Endothelial cell of umbilical vein (primary cell): ENCODE measurements around the gene SCARF1. TPM values are rescaled to one million over a fixed set of nuclear protein-coding genes. Genes with fewer than 3 reads are reported as not detected.

ENCODE experiments used
- BruUV-seq: library from RNA; stranded (reverse); fragments of 400-500 nt; replicated peaks from 2 replicates; lab custom pipeline; 2021; lab: Mats Ljungman, UMichigan
- CTCF ChIA-PET: fragments of 300-600, 350-600 bp; sonication (Branson Sonifier 250); formaldehyde crosslinking; loops from one replicate; lab custom pipeline; 2021; ENCODE audit warnings: antibody characterized with exemption, inconsistent platforms; lab: Charles Lee
- POLR2A ChIA-PET: fragments of 300-600, 350-600 bp; sonication (Branson Sonifier 250); formaldehyde crosslinking; loops from one replicate; lab custom pipeline; 2021; ENCODE audit warnings: antibody characterized with exemption, inconsistent platforms; lab: Charles Lee
- DNase-seq: peaks from one replicate; pipeline ENCODE4 v3.0.0-alpha.2; 2011; ENCODE audit warnings: low read depth, low spot score
- FAIRE-seq: peaks from 2 replicates; lab custom pipeline; 2011; peaks lifted over from hg19 to GRCh38; lab: Jason Lieb, UNC
- H2AFZ ChIP-seq: 2 replicates; pipeline ENCODE4 v1.6.0; 2012; ENCODE audit warnings: low read depth, low read length, control low read depth, inconsistent platforms
- H3K27ac ChIP-seq: 2 replicates; pipeline ENCODE4 v1.5.1; 2011; ENCODE audit warnings: low read depth, mild to moderate bottlenecking, control low read depth, low read length, moderate library complexity; ENCODE audit not compliant: insufficient read depth
- H3K27me3 ChIP-seq, 2 experiments: 2 replicates each; pipeline versions ENCODE4 v1.6.0 to v1.6.1; 2011; ENCODE audit warnings: low read length in 2 of 2, mixed read lengths in 1 of 2; ENCODE audit not compliant: control insufficient read depth in 2 of 2, insufficient read depth in 2 of 2
- H3K36me3 ChIP-seq, 2 experiments: 2 replicates in 1 of 2; 3 replicates in 1 of 2; pipeline ENCODE4 v1.5.1; 2011; ENCODE audit warnings: low read length in 2 of 2, mild to moderate bottlenecking in 1 of 2, moderate library complexity in 1 of 2; ENCODE audit not compliant: control insufficient read depth in 2 of 2, insufficient read depth in 2 of 2; ENCODE audit errors: extremely low read depth in 1 of 2
- H3K4me1 ChIP-seq: 3 replicates; pipeline ENCODE4 v1.5.1; 2011; ENCODE audit warnings: mild to moderate bottlenecking, low read length; ENCODE audit not compliant: control insufficient read depth, insufficient read depth; ENCODE audit errors: extremely low read depth
- H3K4me2 ChIP-seq: 2 replicates; pipeline ENCODE4 v1.6.1; 2011; ENCODE audit warnings: low read length, control low read depth, mixed read lengths; ENCODE audit not compliant: insufficient read depth
- H3K4me3 ChIP-seq, 3 experiments: fragments of 200-600 bp in 1 of 3; sonication (generic), shearing (Covaris generic) in 1 of 3; replicated peaks in 1 of 3; 2 replicates each; pipeline ENCODE4 v1.5.1; 2011 to 2016; ENCODE audit warnings: control low read depth in 3 of 3, low read length in 3 of 3, mild to moderate bottlenecking in 2 of 3, inconsistent platforms in 1 of 3, low read depth in 1 of 3, moderate library complexity in 1 of 3; ENCODE audit not compliant: insufficient read depth in 1 of 3
- H3K79me2 ChIP-seq: 2 replicates; pipeline ENCODE4 v1.6.0; 2012; ENCODE audit warnings: low read length, inconsistent platforms; ENCODE audit not compliant: control insufficient read depth, insufficient read depth
- H3K9ac ChIP-seq: replicated peaks from 2 replicates; pipeline ENCODE3; 2011; ENCODE audit warnings: low read length, control low read depth; ENCODE audit not compliant: insufficient read depth; ENCODE audit errors: extremely low read depth
- H3K9me1 ChIP-seq: replicated peaks from 3 replicates; pipeline ENCODE4 v1.6.0; 2011; ENCODE audit warnings: mild to moderate bottlenecking, low read length; ENCODE audit not compliant: control insufficient read depth, insufficient read depth; ENCODE audit errors: extremely low read depth
- H3K9me3 ChIP-seq: replicated peaks from 2 replicates; pipeline ENCODE4 v1.5.1; 2012; ENCODE audit warnings: low read length, inconsistent platforms; ENCODE audit not compliant: control insufficient read depth, insufficient read depth
- H4K20me1 ChIP-seq: replicated peaks from 2 replicates; pipeline ENCODE3; 2011; ENCODE audit warnings: mild to moderate bottlenecking, low read length; ENCODE audit not compliant: control insufficient read depth, insufficient read depth; ENCODE audit errors: extremely low read depth
- CTCF ChIP-seq, 2 donors: IDR thresholded peaks; 1 replicate in 1 of 2; 2 replicates in 1 of 2; pipeline ENCODE4 v1.5.1; 2011; ENCODE audit warnings: low read length in 2 of 2, mild to moderate bottlenecking in 2 of 2, moderate library complexity in 2 of 2, control low read depth in 1 of 2, inconsistent platforms in 1 of 2, low read depth in 1 of 2; ENCODE audit not compliant: insufficient read depth in 1 of 2; ENCODE audit errors: extremely low read depth in 1 of 2
- EZH2 ChIP-seq: IDR thresholded peaks from 2 replicates; pipeline ENCODE4 v1.6.1; 2012; ENCODE audit warnings: borderline replicate concordance, low read depth, mild to moderate bottlenecking, moderate library complexity, low read length, inconsistent platforms; ENCODE audit not compliant: severe bottlenecking
- FOS ChIP-seq: IDR thresholded peaks from 2 replicates; pipeline ENCODE4 v1.6.1; 2011; ENCODE audit warnings: mild to moderate bottlenecking, low read length, moderate library complexity, borderline replicate concordance; ENCODE audit not compliant: insufficient read depth
- GATA2 ChIP-seq: IDR thresholded peaks from 2 replicates; pipeline ENCODE4 v1.7.0; 2011; ENCODE audit warnings: low read depth, mild to moderate bottlenecking, moderate library complexity, mixed read lengths, low read length; ENCODE audit not compliant: insufficient read length, insufficient read depth
- JUN ChIP-seq: IDR thresholded peaks from 2 replicates; pipeline ENCODE4 v1.6.1; 2011; ENCODE audit warnings: borderline replicate concordance, low read depth; ENCODE audit not compliant: insufficient read length, insufficient read depth
- MAX ChIP-seq: IDR thresholded peaks from 2 replicates; pipeline ENCODE4 v1.6.1; 2011; ENCODE audit not compliant: insufficient read depth, insufficient read length
- MYC ChIP-seq: IDR thresholded peaks from one replicate; pipeline ENCODE4 v1.6.1; 2011; ENCODE audit warnings: mild to moderate bottlenecking, low read depth, low read length
- POLR2A ChIP-seq: IDR thresholded peaks from 2 replicates; pipeline ENCODE4 v1.6.1; 2012; ENCODE audit warnings: low read depth, mild to moderate bottlenecking, control low read depth, low read length
- POLR2AphosphoS5 ChIP-seq: IDR thresholded peaks from 2 replicates; pipeline ENCODE4 v1.6.1; 2012; ENCODE audit warnings: low read depth, mild to moderate bottlenecking, control low read depth, low read length, moderate library complexity; ENCODE audit not compliant: insufficient read depth
- dilution Hi-C: fragments of 300-500 bp; cut with MboI; formaldehyde crosslinking; loops from one replicate; pipeline ENCODE4 v1.15.0; 2019; ENCODE audit warnings: low sequenced_read_pairs; ENCODE audit not compliant: extremely low pct_ligation_motif_present
- intact Hi-C: fragments of 100-400 bp; cut with micrococcal nuclease; formaldehyde crosslinking; loops from one replicate; pipeline ENCODE4 v1.10.0; 2022
- polyA plus RNA-seq, 4 experiments: library from polyadenylated mRNA; depleted of rRNA in 3 of 4; stranded (reverse) in 3 of 4; unstranded in 1 of 4; fragments of >200 nt; gene quantifications; 2 replicates each; pipeline versions ENCODE4 v1.2.1 to v1.2.3, GENCODE V29; 2011 to 2012; ENCODE audit warnings: missing spikeins in 1 of 4
- total RNA-seq: library from RNA; stranded (reverse); gene quantifications from 2 replicates; pipeline ENCODE4 v1.2.3, GENCODE V29; 2021

The SCARF1 gene
- total and polyA plus RNA-seq, 2 donors (not counting 3 experiments of a cell fraction or from before 2014, with no cell fraction given): 52.8 to 93.7 TPM

- dilution Hi-C loops: no loop called here
- Histone ChIP-seq H3K27me3 (no peaks in the 10 kb centered on the region), H3K79me2 (no peaks in the 10 kb centered on the region), H3K4me1 (no peaks in the 10 kb centered on the region), H3K36me3 (peaks cover 2 to 42% of the 10 kb centered on the region in 2 experiments), H3K9me3 (no peaks in the 10 kb centered on the region), H3K4me2 (no peak overlapping the region), H2AFZ (no peak overlapping the region), H3K9ac (no peak overlapping the region), H4K20me1 (no peaks in the 10 kb centered on the region), H3K9me1 (no peaks in the 10 kb centered on the region), H3K4me3 (no peak overlapping the region), H3K27ac (no peak overlapping the region)
- POLR2A ChIA-PET: no interaction called here
- DNase-seq (no peak), FAIRE-seq (no peak)
- no TSS peak for BruUV-seq
- CTCF ChIA-PET: interaction anchor here (0.7 to 1.4 kb wide), 3 partner anchors 10 to 61 kb away, joined by 3 to 4 read pairs (median 3); partner anchors contain the start of gene RILP
- TF ChIP-seq POLR2A (no peak), POLR2AphosphoS5 (no peak), CTCF (IDR thresholded peaks at IDR 0.05; ENCODE audit: extremely low read depth in 1 of 2, insufficient read depth in 1 of 2, low read depth in 1 of 2, low read length in 2 of 2) (no peak), FOS (no peak), EZH2 (no peak), JUN (no peak), MYC (no peak), MAX (no peak), GATA2 (no peak)
- intact Hi-C loops: no loop called here
Measured at GRCh38 chr17:1634841-1635650, 10.5 kb downstream of the SCARF1 start.
